ENCODE data around the gene MDK.
A peak's percentile ranks its signal among the peaks of the same experiment; 100 is the strongest.

MDK gene

GRCh38 chr11:46408407-46408986 lies 27.0 kb downstream of the MDK start:
- no peak for DNase-seq (ENCODE audit: extremely low spot score)
- ChIA-PET CTCF (interaction anchor here (1.2 to 3.6 kb wide), 5 partner anchors 16 to 169 kb away, joined by 3 to 15 read pairs (median 4); partner anchors contain the start of gene CHRM4), POLR2A (no interaction called here)
- TF ChIP-seq CTCF (IDR thresholded peaks at IDR 0.05; ENCODE audit: control extremely low read depth, extremely low read depth, low read depth, missing control alignments): no peak

DNA sequence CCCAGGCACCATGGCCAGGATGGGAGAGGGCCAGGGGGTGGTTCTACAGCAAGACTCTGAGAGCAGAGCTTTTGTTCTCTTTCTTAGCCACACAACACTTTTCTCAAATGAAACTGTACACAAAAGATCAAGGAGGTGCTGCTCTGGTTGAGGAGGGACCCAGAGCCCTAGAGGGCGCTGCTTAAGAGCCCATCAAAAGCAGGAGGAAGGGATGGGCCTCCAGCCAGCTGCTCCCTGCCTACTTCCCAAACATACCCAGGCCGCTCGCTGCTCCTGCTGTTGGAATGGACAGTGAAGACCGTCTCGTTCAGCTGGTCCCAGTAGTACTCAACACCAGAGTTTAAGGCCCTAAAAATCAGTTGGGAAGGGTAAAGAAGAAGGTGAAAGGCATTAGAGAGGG lies 28.6 kb downstream of the MDK start:
- ChIA-PET CTCF (interaction anchor here (1.1 to 3.6 kb wide), 7 partner anchors 18 to 121 kb away, joined by 3 to 15 read pairs (median 5); partner anchors contain the start of gene CHRM4), POLR2A (no interaction called here)
- TF ChIP-seq CTCF (IDR thresholded peaks at IDR 0.05; ENCODE audit: control extremely low read depth, extremely low read depth, low read depth, missing control alignments): peak; percentile 8
- no peak for DNase-seq (ENCODE audit: extremely low spot score)

- CTCF ChIA-PET: interaction anchor here (1.0 to 1.7 kb wide), 6 partner anchors 10 to 115 kb away, joined by 3 to 6 read pairs (median 4); no protein-coding TSS in a partner anchor
- DNase-seq (ENCODE audit: extremely low spot score): no peak
- no peak for TF ChIP-seq CTCF (IDR thresholded peaks at IDR 0.05; ENCODE audit: control extremely low read depth, extremely low read depth, low read depth, missing control alignments)
- POLR2A ChIA-PET: no interaction called here
Measured at GRCh38 chr11:46413760-46414465, 32.4 kb downstream of the MDK start.

GRCh38 chr11:46414466-46414796 lies 33.0 kb downstream of the MDK start:
- DNase-seq (ENCODE audit: extremely low spot score): no peak
- no peak for TF ChIP-seq CTCF (IDR thresholded peaks at IDR 0.05; ENCODE audit: control extremely low read depth, extremely low read depth, low read depth, missing control alignments)
- ChIA-PET CTCF (interaction anchor here (1.4 to 1.7 kb wide), 3 partner anchors 11 to 115 kb away, joined by 3 to 6 read pairs (median 5); no protein-coding TSS in a partner anchor), POLR2A (no interaction called here)

DNA sequence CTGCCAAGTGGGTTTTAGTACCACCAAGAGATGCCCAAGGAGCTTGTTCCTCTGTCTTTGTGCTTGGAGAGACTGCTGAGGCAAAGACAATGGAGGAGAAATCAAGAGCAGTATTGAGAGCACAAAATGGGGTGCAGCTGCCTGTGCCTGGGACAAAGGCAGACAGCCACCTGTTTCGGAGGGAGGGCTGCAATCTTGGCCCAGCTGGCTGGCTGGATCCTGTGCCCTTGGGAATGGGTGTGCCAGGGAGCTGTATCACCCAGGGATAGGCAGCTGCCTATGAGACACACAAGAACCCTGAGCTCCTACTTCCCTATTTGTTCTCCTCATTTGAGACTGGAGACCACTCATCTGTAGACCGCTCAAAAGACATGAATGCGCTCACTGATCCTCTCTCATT lies 33.4 kb downstream of the MDK start:
- CTCF ChIA-PET: interaction anchor here (1.4 to 1.7 kb wide), 3 partner anchors 12 to 114 kb away, joined by 3 to 6 read pairs (median 5); no protein-coding TSS in a partner anchor

GRCh38 chr11:46417711-46418110 lies 36.2 kb downstream of the MDK start:
- CTCF ChIA-PET: interaction anchor here (1.1 to 1.7 kb wide), 4 partner anchors 11 to 64 kb away, joined by 3 to 4 read pairs (median 4); no protein-coding TSS in a partner anchor
- TF ChIP-seq CTCF (IDR thresholded peaks at IDR 0.05; ENCODE audit: control extremely low read depth, extremely low read depth, low read depth, missing control alignments): no peak
- POLR2A ChIA-PET: no interaction called here
- DNase-seq (ENCODE audit: extremely low spot score): no peak

More for the DNA sequence above, 33.4 kb downstream of the MDK start:
- no peak for TF ChIP-seq CTCF (IDR thresholded peaks at IDR 0.05; ENCODE audit: control extremely low read depth, extremely low read depth, low read depth, missing control alignments)
- no peak for DNase-seq (ENCODE audit: extremely low spot score)
- POLR2A ChIA-PET: no interaction called here
